HG03039 (cell line): ENCODE measurements around the gene NLRP14.

Experiments
- ATAC-seq: cut with Tn5 transposase; IDR thresholded peaks from one replicate; pipeline ENCODE4 v1.9.1; 2021; ENCODE audit warnings: mild to moderate bottlenecking, moderate library complexity; ENCODE audit not compliant: unreplicated experiment

NLRP14 gene, protein sequence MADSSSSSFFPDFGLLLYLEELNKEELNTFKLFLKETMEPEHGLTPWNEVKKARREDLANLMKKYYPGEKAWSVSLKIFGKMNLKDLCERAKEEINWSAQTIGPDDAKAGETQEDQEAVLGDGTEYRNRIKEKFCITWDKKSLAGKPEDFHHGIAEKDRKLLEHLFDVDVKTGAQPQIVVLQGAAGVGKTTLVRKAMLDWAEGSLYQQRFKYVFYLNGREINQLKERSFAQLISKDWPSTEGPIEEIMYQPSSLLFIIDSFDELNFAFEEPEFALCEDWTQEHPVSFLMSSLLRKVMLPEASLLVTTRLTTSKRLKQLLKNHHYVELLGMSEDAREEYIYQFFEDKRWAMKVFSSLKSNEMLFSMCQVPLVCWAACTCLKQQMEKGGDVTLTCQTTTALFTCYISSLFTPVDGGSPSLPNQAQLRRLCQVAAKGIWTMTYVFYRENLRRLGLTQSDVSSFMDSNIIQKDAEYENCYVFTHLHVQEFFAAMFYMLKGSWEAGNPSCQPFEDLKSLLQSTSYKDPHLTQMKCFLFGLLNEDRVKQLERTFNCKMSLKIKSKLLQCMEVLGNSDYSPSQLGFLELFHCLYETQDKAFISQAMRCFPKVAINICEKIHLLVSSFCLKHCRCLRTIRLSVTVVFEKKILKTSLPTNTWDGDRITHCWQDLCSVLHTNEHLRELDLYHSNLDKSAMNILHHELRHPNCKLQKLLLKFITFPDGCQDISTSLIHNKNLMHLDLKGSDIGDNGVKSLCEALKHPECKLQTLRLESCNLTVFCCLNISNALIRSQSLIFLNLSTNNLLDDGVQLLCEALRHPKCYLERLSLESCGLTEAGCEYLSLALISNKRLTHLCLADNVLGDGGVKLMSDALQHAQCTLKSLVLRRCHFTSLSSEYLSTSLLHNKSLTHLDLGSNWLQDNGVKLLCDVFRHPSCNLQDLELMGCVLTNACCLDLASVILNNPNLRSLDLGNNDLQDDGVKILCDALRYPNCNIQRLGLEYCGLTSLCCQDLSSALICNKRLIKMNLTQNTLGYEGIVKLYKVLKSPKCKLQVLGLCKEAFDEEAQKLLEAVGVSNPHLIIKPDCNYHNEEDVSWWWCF

DNA sequence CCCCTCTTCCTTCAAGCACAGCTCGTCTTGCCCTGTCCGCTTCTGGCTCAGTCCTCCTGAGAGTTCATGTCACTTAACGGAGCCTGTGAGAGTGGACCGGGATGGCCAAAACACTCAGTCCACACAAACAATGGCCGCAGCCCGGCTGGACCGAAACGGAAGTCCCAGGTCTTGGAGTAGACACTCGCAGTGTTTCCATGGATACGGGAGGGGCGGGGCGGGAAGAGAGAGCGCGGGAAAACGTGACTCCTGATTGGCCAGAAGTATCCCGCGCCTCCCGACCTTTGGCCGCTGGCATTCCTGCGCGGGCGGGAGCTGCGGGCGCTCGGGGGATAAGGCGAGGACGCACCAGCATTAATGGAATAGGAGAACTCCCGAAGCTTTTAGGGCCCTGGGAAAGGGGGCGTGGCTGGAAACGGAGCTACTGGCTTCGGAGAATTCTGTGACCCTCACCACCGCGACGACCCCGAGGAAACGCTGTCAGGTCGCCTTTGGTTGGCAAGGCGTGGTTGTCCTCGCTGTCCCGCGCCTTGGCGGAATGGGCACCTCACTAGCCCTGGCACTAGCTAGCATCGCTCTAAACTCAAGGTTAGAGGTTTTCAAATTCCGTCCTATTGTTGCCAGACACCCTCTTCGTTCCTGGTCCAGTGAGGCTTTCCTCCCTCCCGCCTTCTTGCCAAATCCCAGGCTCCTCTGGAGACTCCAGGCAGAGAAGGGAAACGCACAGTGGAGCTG, at the start of gene NLRP14, which contains the start of gene ZNF214:
Gene NLRP14 (plus strand): TSS at position 297 of the 735 bp plus-strand sequence. CDS start 18,108 bp downstream, outside the sequence.
Gene ZNF214 (minus strand): TSS at position 164 of the 735 bp plus-strand sequence. CDS start 17,511 bp downstream, outside the sequence.
- peak; percentile 74 for ATAC-seq

DNA sequence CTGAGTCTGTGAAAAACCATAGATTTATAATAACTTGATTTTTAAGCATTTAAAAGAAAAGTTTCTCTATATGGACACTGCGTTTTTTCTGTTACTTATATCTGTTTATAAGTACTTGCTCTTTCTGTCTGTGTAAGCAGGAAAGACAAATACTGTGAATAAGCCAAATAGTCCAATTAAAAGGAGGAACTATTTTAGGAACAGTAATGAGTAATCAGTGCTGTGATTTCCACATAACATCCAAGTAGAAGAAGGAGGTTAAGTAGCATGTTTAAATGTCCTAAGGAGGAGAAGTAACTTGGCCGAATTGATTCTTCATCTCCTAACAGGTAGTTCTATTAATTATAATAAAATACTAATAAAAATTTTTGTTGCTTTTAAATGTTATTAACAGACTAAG, 40.9 kb upstream of the NLRP14 start:
- ATAC-seq: no peak

DNA sequence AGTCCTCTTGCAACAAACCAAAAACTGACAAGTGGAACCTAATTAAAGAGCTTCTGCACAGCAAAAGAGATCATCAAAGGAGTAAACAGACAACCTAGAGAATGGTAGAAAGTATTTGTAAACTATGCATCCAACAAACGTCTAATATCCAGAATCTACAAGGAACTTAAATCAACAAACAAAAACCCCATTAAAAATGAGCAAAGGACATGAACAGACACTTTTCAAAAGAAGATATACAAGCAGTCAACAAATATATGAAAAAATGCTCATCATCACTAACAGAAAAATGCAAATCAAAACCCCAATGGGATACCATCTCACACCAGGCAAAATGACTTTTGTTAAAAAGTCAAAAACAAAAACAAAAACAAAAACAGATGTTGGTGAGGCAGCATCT, 33.8 kb upstream of the NLRP14 start:
- ATAC-seq: no peak

DNA sequence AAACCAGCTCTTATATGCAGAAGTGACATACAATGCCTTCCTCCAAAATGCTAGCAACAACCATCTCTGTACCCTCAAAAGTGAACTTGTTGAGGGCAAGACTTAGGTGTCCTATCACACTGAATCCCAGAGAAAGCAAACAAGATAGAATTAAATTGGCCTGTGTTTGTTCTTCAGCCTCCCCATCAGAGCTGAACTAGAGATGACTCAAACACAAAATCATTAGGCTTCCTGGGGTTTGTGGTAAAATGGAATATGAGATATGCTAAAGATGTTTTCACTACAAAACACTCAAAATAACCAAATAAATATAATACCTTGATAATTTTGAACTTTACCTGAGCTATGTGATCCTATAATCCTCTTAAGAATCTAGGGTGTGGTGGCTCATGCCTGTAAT, 31.8 kb upstream of the NLRP14 start:
- ATAC-seq: no peak

GRCh38 chr11:6991227-6991626, 29.1 kb upstream of the NLRP14 start:
- no peak for ATAC-seq

- no peak for ATAC-seq
These were observed 28.3 kb upstream of the NLRP14 start for GRCh38 chr11:6992026-6992425.

DNA sequence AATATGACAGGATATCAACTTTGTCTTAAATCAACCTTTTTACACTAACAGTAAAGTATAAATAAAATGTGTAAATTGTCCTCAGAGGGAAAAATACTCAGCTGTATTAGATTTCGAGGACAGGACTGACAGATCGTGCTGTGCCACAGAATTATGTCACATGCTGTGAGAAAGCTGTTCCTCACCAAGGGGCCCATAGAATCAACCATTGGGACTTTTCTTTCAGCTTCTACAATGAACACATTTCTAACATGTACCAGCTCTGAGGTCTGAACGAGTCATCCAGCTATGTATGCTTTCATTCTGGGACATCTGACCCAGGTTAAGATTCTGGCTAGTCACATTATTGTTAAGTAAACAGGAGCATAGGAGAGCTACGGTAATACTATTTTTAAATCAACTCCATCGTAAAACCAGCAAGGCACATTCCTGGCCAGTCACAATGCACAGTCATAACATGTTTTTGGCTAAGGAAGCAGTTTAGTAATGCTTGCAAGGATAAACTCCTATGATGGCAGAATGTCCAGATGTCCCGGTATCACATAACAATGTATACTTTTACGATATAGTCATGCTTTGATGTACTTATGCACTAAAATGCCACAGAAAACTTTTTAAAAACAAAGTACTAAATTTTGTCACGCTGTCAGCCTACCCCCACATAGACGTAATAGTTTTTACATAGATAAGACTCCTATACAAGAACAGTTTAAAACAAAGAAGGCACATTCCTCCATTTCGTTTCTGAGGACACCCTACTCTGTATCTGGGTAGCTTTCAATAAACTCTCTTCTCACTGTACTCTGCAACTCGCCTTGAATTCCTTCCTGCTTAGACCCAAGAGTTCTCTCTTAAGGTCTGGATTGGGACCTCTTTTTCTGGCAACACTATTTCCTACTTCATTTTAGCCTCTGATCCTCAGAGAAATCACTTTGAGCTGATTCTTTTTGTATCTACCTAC, 27.5 kb upstream of the NLRP14 start:
- no peak for ATAC-seq

DNA sequence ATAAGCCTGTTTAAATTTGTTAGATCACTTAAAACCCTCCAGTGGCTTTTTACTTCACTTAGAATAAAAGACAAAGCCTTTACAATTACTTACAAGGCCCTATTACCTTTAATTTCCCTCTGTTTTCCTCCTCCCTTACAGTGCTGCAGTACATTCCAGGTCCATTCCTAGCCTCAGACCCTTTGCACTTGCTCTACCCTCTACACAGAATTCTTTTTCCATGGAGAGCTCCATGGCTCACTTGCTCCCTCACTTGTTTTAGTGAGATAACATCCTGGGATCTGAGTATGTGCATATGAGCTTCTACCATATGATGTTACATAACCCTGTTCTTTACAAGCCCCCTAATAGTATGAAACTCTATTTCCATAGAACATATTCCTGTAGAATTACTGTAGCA, 24.6 kb upstream of the NLRP14 start:
- ATAC-seq: no peak

DNA sequence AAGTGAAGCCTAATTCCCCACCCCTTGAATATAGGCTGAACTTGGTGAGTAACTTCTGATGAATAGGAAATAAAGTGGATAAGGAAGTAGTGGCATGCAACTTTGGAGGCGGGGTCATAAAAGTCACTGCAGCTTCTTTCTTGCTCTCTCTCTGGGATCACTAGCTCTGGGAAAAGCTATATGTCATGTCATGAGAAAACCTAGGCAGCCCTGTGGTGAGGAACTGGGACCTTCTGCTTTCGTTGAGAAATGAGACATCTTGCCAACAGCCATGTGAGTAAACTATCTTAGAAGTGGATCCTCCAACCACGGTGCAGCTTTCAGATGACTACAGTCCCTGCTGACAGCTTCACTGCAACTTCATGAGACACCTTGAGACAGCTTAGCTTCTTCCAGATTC, 15.8 kb upstream of the NLRP14 start:
- ATAC-seq: peak; percentile 64

- ATAC-seq: no peak
These were observed 6.2 kb upstream of the NLRP14 start for GRCh38 chr11:7014118-7014517.

DNA sequence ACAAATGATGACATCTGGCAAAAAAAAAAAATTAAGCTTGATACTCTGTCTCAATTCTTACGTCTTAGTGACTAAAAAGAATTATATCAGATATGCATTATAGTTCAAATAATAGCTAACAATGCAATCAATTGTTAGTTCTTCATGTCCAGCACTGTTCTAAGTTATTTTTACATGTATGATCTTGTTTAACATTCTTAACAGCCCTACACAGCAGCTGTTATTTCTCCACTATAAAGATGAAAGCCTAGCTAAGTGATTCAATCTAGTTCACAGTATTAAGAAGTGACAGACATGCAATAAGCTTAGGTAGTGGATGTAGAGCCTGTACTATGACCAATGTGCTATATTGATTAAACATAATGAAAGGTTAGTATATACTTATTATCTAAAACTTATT, 4.3 kb upstream of the NLRP14 start:
- ATAC-seq: no peak

- peak; percentile 29 for ATAC-seq
These were observed 638 bp upstream of the NLRP14 start for GRCh38 chr11:7019500-7020182.

GRCh38 chr11:7021318-7021717, 1.0 kb downstream of the NLRP14 start:
- ATAC-seq: no peak

DNA sequence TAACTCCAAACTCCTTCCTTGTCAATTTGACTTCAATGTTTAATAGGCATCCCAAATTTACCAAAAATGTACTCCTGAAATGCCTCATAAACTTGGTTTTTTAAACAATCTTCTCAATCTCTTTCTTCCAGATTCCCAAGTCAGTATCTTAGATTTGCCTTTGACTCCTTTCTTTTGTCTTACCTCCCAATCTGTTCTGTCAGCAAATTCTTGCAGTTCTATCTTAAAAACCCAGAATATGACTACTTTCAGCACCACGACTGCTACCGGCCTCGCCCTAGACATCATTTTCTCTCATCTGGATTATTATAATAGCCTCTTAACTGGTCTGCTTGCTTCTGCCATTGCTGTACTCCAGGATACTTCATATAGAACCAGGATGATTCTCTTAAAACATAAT, 7.9 kb downstream of the NLRP14 start:
- ATAC-seq: no peak

- ATAC-seq: no peak
These were observed 10.6 kb downstream of the NLRP14 start for GRCh38 chr11:7030836-7031235.

GRCh38 chr11:7031471-7031871, 11.2 kb downstream of the NLRP14 start:
- ATAC-seq: no peak

- ATAC-seq: no peak
These were observed 12.4 kb downstream of the NLRP14 start for GRCh38 chr11:7032692-7033091.

DNA sequence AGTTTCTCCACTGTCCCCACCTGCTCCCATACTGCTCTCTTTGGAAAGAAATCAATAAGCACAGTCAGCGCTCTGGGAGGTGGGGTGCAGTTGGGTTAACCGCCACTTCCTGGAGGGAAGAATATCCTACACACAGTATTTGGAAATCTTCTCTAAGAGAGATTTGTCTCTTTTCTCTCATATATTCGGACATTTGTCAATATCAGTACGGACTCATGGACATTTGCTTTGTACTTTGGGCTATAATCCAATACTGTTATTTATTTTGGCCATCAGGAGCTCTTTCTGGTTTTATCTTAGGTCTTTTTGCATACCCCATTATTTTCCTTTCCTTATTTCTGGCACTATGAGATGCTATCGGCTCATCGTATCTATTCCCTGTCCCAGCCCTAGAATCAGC, 13.7 kb downstream of the NLRP14 start:
- ATAC-seq: no peak
